Measurements from ENCODE around the gene KIAA1755.

Gene KIAA1755

DNA sequence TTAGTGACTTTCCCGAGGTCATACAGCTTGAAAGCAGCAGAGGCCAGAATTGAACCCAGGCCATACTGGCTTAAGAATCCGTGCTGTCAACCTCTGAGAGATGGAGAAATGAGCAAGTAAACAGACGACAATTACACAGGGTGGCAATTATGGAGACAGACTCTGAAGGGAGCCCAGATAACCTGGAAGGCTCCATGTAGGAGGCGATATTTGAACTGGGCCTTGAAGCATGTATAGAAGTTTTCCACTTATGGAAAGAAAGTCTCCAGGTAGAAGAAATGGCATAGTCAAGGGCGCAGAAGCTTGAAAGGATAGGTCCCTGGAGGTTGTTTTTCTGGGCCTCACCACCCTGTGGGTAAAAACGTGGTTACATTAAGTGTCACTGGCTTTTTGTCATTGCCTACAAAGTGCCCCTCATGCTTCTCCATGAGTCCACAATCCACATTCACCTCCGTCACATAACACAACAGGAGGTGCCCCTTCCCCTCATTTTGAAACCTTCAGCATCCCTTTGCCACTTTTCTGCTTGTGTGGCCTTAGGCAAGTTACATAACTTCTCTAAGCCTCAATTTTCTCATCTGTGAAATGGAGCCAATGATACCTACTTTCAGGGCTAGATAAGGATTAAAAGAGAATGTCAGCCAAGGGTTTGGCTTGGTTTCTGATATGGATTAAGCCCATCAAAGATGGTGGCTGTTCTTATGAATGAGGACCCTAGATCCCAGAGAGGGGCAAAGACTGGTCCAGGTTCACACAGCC, 37.6 kb upstream of the KIAA1755 start:
- H3K9ac ChIP-seq (ENCODE audit: insufficient read length, low read depth) = no peak overlapping the region
- peaks cover 3% of the 10 kb centered on the region for H3K27me3 ChIP-seq (ENCODE audit: insufficient read depth, insufficient read length)
- H3K9me3 ChIP-seq (ENCODE audit: insufficient read depth, low read length) = no peaks in the 10 kb centered on the region
- H3K36me3 ChIP-seq (ENCODE audit: insufficient read depth, insufficient read length, low read length) = no peaks in the 10 kb centered on the region
- peaks cover 13% of the 10 kb centered on the region for H3K4me1 ChIP-seq (ENCODE audit: insufficient read depth, insufficient read length)
- no peak for DNase-seq (ENCODE audit: low read depth, low spot score)
- TF ChIP-seq SUZ12 (IDR thresholded peaks at IDR 0.05; ENCODE audit: extremely low read depth, insufficient read depth, insufficient read length) (no peak), ZNF274 (IDR thresholded peaks at IDR 0.05; ENCODE audit: low read depth, low read length) (no peak), YY1 (IDR thresholded peaks at IDR 0.05; ENCODE audit: insufficient read depth, insufficient read length) (no peak)
- H3K4me3 ChIP-seq (ENCODE audit: insufficient read length, low read depth) = no peak overlapping the region

GRCh38 chr20:38296433-38296832, 35.9 kb upstream of the KIAA1755 start:
- Histone ChIP-seq H3K4me1 (ENCODE audit: insufficient read depth, insufficient read length) (peaks cover 13% of the 10 kb centered on the region), H3K9me3 (ENCODE audit: insufficient read depth, low read length) (no peaks in the 10 kb centered on the region), H3K27me3 (ENCODE audit: insufficient read depth, insufficient read length) (no peaks in the 10 kb centered on the region), H3K36me3 (ENCODE audit: insufficient read depth, insufficient read length, low read length) (no peaks in the 10 kb centered on the region), H3K9ac (ENCODE audit: insufficient read length, low read depth) (no peak overlapping the region), H3K4me3 (ENCODE audit: insufficient read length, low read depth) (no peak overlapping the region)
- DNase-seq (ENCODE audit: low read depth, low spot score) = no peak
- TF ChIP-seq YY1 (IDR thresholded peaks at IDR 0.05; ENCODE audit: insufficient read depth, insufficient read length) = no peak
- TF ChIP-seq SUZ12 (IDR thresholded peaks at IDR 0.05; ENCODE audit: extremely low read depth, insufficient read depth, insufficient read length) = no peak
- no peak for TF ChIP-seq ZNF274 (IDR thresholded peaks at IDR 0.05; ENCODE audit: low read depth, low read length)

- Histone ChIP-seq H3K36me3 (ENCODE audit: insufficient read depth, insufficient read length, low read length) (no peaks in the 10 kb centered on the region), H3K4me1 (ENCODE audit: insufficient read depth, insufficient read length) (peaks cover 13% of the 10 kb centered on the region), H3K9ac (ENCODE audit: insufficient read length, low read depth) (no peak overlapping the region), H3K4me3 (ENCODE audit: insufficient read length, low read depth) (no peak overlapping the region), H3K9me3 (ENCODE audit: insufficient read depth, low read length) (no peaks in the 10 kb centered on the region), H3K27me3 (ENCODE audit: insufficient read depth, insufficient read length) (no peaks in the 10 kb centered on the region)
- DNase-seq (ENCODE audit: low read depth, low spot score) = no peak
- TF ChIP-seq ZNF274 (IDR thresholded peaks at IDR 0.05; ENCODE audit: low read depth, low read length) = no peak
- no peak for TF ChIP-seq SUZ12 (IDR thresholded peaks at IDR 0.05; ENCODE audit: extremely low read depth, insufficient read depth, insufficient read length)
- TF ChIP-seq YY1 (IDR thresholded peaks at IDR 0.05; ENCODE audit: insufficient read depth, insufficient read length) = no peak
Measured at GRCh38 chr20:38295811-38296210, 35.3 kb upstream of the KIAA1755 start.

GRCh38 chr20:38294076-38294591, 33.6 kb upstream of the KIAA1755 start:
- no peak for TF ChIP-seq SUZ12 (IDR thresholded peaks at IDR 0.05; ENCODE audit: extremely low read depth, insufficient read depth, insufficient read length)
- no peak for TF ChIP-seq YY1 (IDR thresholded peaks at IDR 0.05; ENCODE audit: insufficient read depth, insufficient read length)
- no peak for TF ChIP-seq ZNF274 (IDR thresholded peaks at IDR 0.05; ENCODE audit: low read depth, low read length)
- Histone ChIP-seq H3K36me3 (ENCODE audit: insufficient read depth, insufficient read length, low read length) (no peaks in the 10 kb centered on the region), H3K4me3 (ENCODE audit: insufficient read length, low read depth) (no peak overlapping the region), H3K4me1 (ENCODE audit: insufficient read depth, insufficient read length) (peaks cover 10% of the 10 kb centered on the region), H3K9ac (ENCODE audit: insufficient read length, low read depth) (no peak overlapping the region), H3K9me3 (ENCODE audit: insufficient read depth, low read length) (no peaks in the 10 kb centered on the region), H3K27me3 (ENCODE audit: insufficient read depth, insufficient read length) (no peaks in the 10 kb centered on the region)
- DNase-seq (ENCODE audit: low read depth, low spot score) = no peak

DNA sequence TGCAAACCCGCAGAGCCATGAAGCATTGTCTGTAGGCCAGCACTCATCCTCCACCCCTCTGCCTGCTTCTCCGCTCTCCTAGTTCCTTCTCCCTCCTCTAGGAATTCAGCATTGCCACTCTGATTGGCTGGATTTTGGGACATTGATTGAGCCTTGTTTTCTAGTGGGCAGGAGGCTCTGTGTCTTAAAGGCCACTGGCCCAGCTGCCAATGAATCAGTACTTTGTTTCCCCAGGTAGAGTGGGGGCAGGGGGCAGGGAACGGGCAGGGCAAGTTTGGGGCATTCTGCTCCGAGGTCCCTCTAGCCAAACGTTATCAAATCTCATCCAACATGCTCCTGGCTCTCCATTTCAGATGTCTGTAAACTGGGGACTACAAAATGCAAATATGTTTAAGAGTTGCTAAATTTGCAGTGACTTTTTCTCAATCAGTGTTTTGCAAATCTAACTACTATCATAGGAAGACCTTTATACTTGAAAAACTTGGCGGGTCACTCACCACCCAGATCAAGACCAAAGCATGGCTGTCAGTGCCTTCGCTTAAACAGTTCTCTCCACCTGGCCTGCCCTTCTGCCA, 33.0 kb upstream of the KIAA1755 start:
- H3K4me3 ChIP-seq (ENCODE audit: insufficient read length, low read depth) = no peak overlapping the region
- H3K9ac ChIP-seq (ENCODE audit: insufficient read length, low read depth) = no peak overlapping the region
- DNase-seq (ENCODE audit: low read depth, low spot score) = peak; percentile 22
- H3K27me3 ChIP-seq (ENCODE audit: insufficient read depth, insufficient read length) = no peaks in the 10 kb centered on the region
- TF ChIP-seq YY1 (IDR thresholded peaks at IDR 0.05; ENCODE audit: insufficient read depth, insufficient read length) (no peak), ZNF274 (IDR thresholded peaks at IDR 0.05; ENCODE audit: low read depth, low read length) (no peak), SUZ12 (IDR thresholded peaks at IDR 0.05; ENCODE audit: extremely low read depth, insufficient read depth, insufficient read length) (no peak)
- H3K9me3 ChIP-seq (ENCODE audit: insufficient read depth, low read length) = no peaks in the 10 kb centered on the region
- H3K36me3 ChIP-seq (ENCODE audit: insufficient read depth, insufficient read length, low read length) = no peaks in the 10 kb centered on the region
- H3K4me1 ChIP-seq (ENCODE audit: insufficient read depth, insufficient read length) = peaks cover 7% of the 10 kb centered on the region

- Histone ChIP-seq H3K9me3 (ENCODE audit: insufficient read depth, low read length) (no peaks in the 10 kb centered on the region), H3K4me1 (ENCODE audit: insufficient read depth, insufficient read length) (peaks cover 6% of the 10 kb centered on the region), H3K27me3 (ENCODE audit: insufficient read depth, insufficient read length) (no peaks in the 10 kb centered on the region), H3K36me3 (ENCODE audit: insufficient read depth, insufficient read length, low read length) (no peaks in the 10 kb centered on the region), H3K4me3 (ENCODE audit: insufficient read length, low read depth) (no peak overlapping the region), H3K9ac (ENCODE audit: insufficient read length, low read depth) (no peak overlapping the region)
- TF ChIP-seq SUZ12 (IDR thresholded peaks at IDR 0.05; ENCODE audit: extremely low read depth, insufficient read depth, insufficient read length) = no peak
- no peak for TF ChIP-seq ZNF274 (IDR thresholded peaks at IDR 0.05; ENCODE audit: low read depth, low read length)
- DNase-seq (ENCODE audit: low read depth, low spot score) = no peak
Measured at GRCh38 chr20:38291966-38292365, 31.4 kb upstream of the KIAA1755 start.

All from NT2/D1 (cell line).